ENCODE results near the gene ERFE.

- TF ChIP-seq POLR2A (IDR thresholded peaks at IDR 0.05; ENCODE audit: low read length) (no peak), GATA1 (IDR thresholded peaks at IDR 0.05; ENCODE audit: low read depth, low read length) (no peak)
These were observed 9.0 kb downstream of the ERFE start for GRCh38 chr2:238167761-238168160.
